HCT116 (cell line): ENCODE data around the gene ACTG2. TPM values are rescaled to one million over a fixed set of nuclear protein-coding genes. Genes with fewer than 3 reads are reported as not detected.

Experiments used
- ATAC-seq: fragments of 200-7000 bp; cut with Tn5 transposase; 2 replicates; pipeline ENCODE4 v1.9.1; 2020; ENCODE audit warnings: mild to moderate bottlenecking, moderate library complexity
- BruUV-seq: library from RNA; stranded (reverse); fragments of 400-500 nt; replicated peaks from 2 replicates; lab custom pipeline; 2021; lab: Mats Ljungman, UMichigan
- CTCF ChIA-PET: fragments of 300-600 bp; sonication (Branson Sonifier 250); formaldehyde crosslinking; loops from one replicate; lab custom pipeline; 2021; ENCODE audit warnings: antibody characterized with exemption; lab: Charles Lee
- POLR2A ChIA-PET: fragments of 300-600, 350-600 bp; sonication (Branson Sonifier 250); formaldehyde crosslinking; loops from one replicate; lab custom pipeline; 2021; ENCODE audit warnings: antibody characterized with exemption; lab: Charles Lee
- RAD21 ChIA-PET, 2 experiments: fragments of 300-600 bp; sonication (Branson Sonifier 250); formaldehyde crosslinking; loops; one replicate each; lab custom pipeline; 2023; ENCODE audit warnings: low total read pairs in 2 of 2; ENCODE audit not compliant: uncharacterized antibody in 2 of 2, unreplicated experiment in 2 of 2, low non-redundant PET in 1 of 2; lab: Charles Lee
- DNase-seq: peaks from one replicate; pipeline ENCODE4 v3.0.0-alpha.2; 2010; ENCODE audit warnings: low read depth, low spot score
- H2AFZ ChIP-seq: fragments of 200-600 bp; shearing (Covaris generic), sonication (generic); 2 replicates; pipeline ENCODE4 v1.6.1; 2017; ENCODE audit warnings: low read depth, mixed run types, mixed read lengths, antibody characterized with exemption, low read length; ENCODE audit not compliant: poor library complexity, severe bottlenecking
- H3K27ac ChIP-seq: 2 replicates; pipeline ENCODE4 v1.5.1; 2012; ENCODE audit warnings: low read depth, low read length
- H3K27me3 ChIP-seq: fragments of 200-600 bp; sonication (generic); 2 replicates; pipeline ENCODE4 v1.6.1; 2016; ENCODE audit warnings: mixed run types, low read length, mixed read lengths; ENCODE audit not compliant: insufficient read depth
- H3K36me3 ChIP-seq, 2 experiments: fragments of 200-500 bp in 1 of 2; fragments of 200-600 bp in 1 of 2; sonication (Bioruptor generic) in 1 of 2; sonication (generic) in 1 of 2; 2 replicates each; pipeline versions ENCODE4 v1.5.1 to v1.6.1; 2014 to 2016; ENCODE audit warnings: low read length in 2 of 2, inconsistent platforms in 1 of 2, mixed read lengths in 1 of 2, mixed run types in 1 of 2; ENCODE audit not compliant: insufficient read depth in 2 of 2, control insufficient read depth in 1 of 2
- H3K4me1 ChIP-seq, 2 experiments: fragments of 200-600 bp in 1 of 2; sonication (generic) in 1 of 2; 2 replicates each; pipeline versions ENCODE4 v1.5.1 to v1.6.1; 2012 to 2017; ENCODE audit warnings: low read length in 2 of 2, inconsistent platforms in 1 of 2, mild to moderate bottlenecking in 1 of 2, mixed read lengths in 1 of 2, mixed run types in 1 of 2, moderate library complexity in 1 of 2; ENCODE audit not compliant: insufficient read depth in 2 of 2, control insufficient read depth in 1 of 2
- H3K4me2 ChIP-seq: fragments of 200-600 bp; sonication (generic); 2 replicates; pipeline ENCODE4 v1.6.1; 2017; ENCODE audit warnings: mixed run types, low read length, mixed read lengths
- H3K4me3 ChIP-seq, 2 experiments: fragments of 200-600 bp in 1 of 2; sonication (generic) in 1 of 2; replicated peaks in 1 of 2; 2 replicates each; pipeline ENCODE4 v1.5.1; 2011 to 2016; ENCODE audit warnings: low read length in 2 of 2, control low read depth in 1 of 2, low read depth in 1 of 2, mild to moderate bottlenecking in 1 of 2, mixed read lengths in 1 of 2, mixed run types in 1 of 2
- H3K79me2 ChIP-seq: fragments of 200-600 bp; sonication (generic); 2 replicates; pipeline ENCODE4 v1.6.1; 2017; ENCODE audit warnings: mild to moderate bottlenecking, mixed run types, low read length, moderate library complexity, mixed read lengths; ENCODE audit not compliant: insufficient read depth
- H3K9ac ChIP-seq: fragments of 200-600 bp; sonication (generic); 2 replicates; pipeline ENCODE4 v1.6.1; 2016; ENCODE audit warnings: low read length, mixed read lengths
- H3K9me2 ChIP-seq: fragments of 200-600 bp; sonication (generic), shearing (Covaris generic); 2 replicates; pipeline ENCODE4 v1.6.1; 2017; ENCODE audit warnings: mixed run types, mild to moderate bottlenecking, moderate library complexity; ENCODE audit not compliant: insufficient read depth
- H3K9me3 ChIP-seq, 2 experiments: fragments of 200-500 bp in 1 of 2; fragments of 200-600 bp in 1 of 2; sonication (Bioruptor generic) in 1 of 2; sonication (generic) in 1 of 2; 2 replicates each; pipeline ENCODE4 v1.6.1; 2014 to 2017; ENCODE audit warnings: low read length in 2 of 2, mixed read lengths in 2 of 2, inconsistent platforms in 1 of 2, low read depth in 1 of 2, mild to moderate bottlenecking in 1 of 2, mixed run types in 1 of 2, moderate library complexity in 1 of 2; ENCODE audit not compliant: control insufficient read depth in 1 of 2, insufficient read depth in 1 of 2
- H4K20me1 ChIP-seq: fragments of 200-600 bp; sonication (generic), shearing (Covaris generic); 2 replicates; pipeline ENCODE4 v1.6.1; 2017; ENCODE audit warnings: mixed run types, mild to moderate bottlenecking, moderate library complexity; ENCODE audit not compliant: insufficient read depth
- CEBPB ChIP-seq: IDR thresholded peaks from 2 replicates; pipeline ENCODE4 v1.6.1; 2012; ENCODE audit warnings: low read depth
- ELF1 ChIP-seq: IDR thresholded peaks from 2 replicates; pipeline ENCODE4 v1.6.1; 2012; ENCODE audit warnings: low read depth, borderline replicate concordance
- EZH2 ChIP-seq: fragments of 200-600 bp; sonication (generic); IDR thresholded peaks from 2 replicates; pipeline ENCODE4 v1.6.1; 2017; ENCODE audit warnings: antibody characterized with exemption, mixed run types
- EZH2phosphoT487 ChIP-seq: fragments of 200-600 bp; IDR thresholded peaks from 2 replicates; pipeline ENCODE4 v1.6.1; 2018; ENCODE audit warnings: antibody characterized with exemption, borderline replicate concordance
- FOSL1 ChIP-seq: IDR thresholded peaks from 2 replicates; pipeline ENCODE4 v1.6.1; 2012; ENCODE audit warnings: low read depth
- POLR2A ChIP-seq: IDR thresholded peaks from 2 replicates; pipeline ENCODE4 v1.7.0; 2011; ENCODE audit warnings: borderline replicate concordance; ENCODE audit not compliant: insufficient read depth, insufficient read length; ENCODE audit errors: extremely low read depth
- RAD21 ChIP-seq: IDR thresholded peaks from 2 replicates; pipeline ENCODE4 v1.6.1; 2012; ENCODE audit warnings: low read depth, mild to moderate bottlenecking
- ZFX ChIP-seq: fragments of 450-650 bp; IDR thresholded peaks from 2 replicates; pipeline ENCODE4 v1.6.1; 2017
- intact Hi-C: fragments of 100-400 bp; cut with micrococcal nuclease; formaldehyde crosslinking; loops from 2 replicates; pipeline ENCODE4 v1.10.0; 2022
- total RNA-seq: library from RNA; stranded (reverse); gene quantifications from one replicate; pipeline ENCODE4 v1.2.1, GENCODE V29; 2021; ENCODE audit not compliant: unreplicated experiment
- TF ChIP-seq, protein P1 (sequence below), 3 experiments: fragments of 200-600 bp in 1 of 3; sonication (generic) in 1 of 3; IDR thresholded peaks in 2 of 3; conservative IDR thresholded peaks in 1 of 3; 2 replicates each; pipeline ENCODE4 v1.5.1; 2012 to 2017; ENCODE audit warnings: low read depth in 2 of 3, low read length in 2 of 3, antibody characterized with exemption in 1 of 3, borderline replicate concordance in 1 of 3, control low read depth in 1 of 3, mild to moderate bottlenecking in 1 of 3, mixed read lengths in 1 of 3, mixed run types in 1 of 3, moderate library complexity in 1 of 3; ENCODE audit not compliant: insufficient read depth in 1 of 3

The ACTG2 gene
- total RNA-seq, 1 experiment from 2014 or later = 0.89 TPM

DNA sequence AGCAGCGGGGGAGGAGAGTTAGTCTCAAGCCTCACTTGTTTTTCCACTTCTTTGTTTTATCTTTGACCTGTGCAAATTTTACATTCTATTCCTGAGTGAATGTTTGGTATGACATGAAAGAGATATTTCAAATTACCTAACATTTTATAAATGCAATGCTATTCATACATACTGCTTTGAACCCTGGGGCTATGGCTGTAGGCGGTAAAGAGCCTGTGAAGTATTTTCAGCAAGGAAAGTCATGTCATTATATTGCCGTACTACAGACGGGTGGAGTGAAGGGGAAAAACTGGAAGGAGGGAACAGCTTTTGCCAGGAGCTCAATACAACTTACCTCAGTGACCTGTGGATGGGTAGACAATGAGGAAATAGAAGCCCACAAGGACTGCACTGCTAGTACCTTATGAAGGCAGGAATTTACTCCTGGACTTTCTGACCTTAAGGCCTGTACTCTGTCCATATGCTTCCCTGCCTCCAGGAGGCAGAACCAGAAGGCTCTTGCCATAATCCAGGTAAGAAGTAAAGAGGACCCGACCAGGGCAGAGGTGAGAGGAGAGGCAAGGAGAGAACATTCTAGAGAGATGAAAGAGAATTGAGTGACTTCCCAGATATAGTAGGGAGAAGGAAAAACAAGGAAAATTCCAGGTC, 63.5 kb downstream of the ACTG2 start:
- Histone ChIP-seq H3K27me3 (no peaks in the 10 kb centered on the region), H3K9ac (no peak overlapping the region), H3K27ac (no peak overlapping the region), H3K79me2 (peaks cover 34% of the 10 kb centered on the region), H3K9me2 (no peaks in the 10 kb centered on the region), H3K36me3 (peaks cover 30 to 38% of the 10 kb centered on the region in 2 experiments; a peak in 3 of 4 replicates), H4K20me1 (no peaks in the 10 kb centered on the region), H3K9me3 (no peaks in the 10 kb centered on the region), H3K4me2 (no peak overlapping the region), H3K4me3 (no peak overlapping the region), H3K4me1 (no peaks in the 10 kb centered on the region), H2AFZ (no peak overlapping the region)
- no TSS peak for BruUV-seq
- no peak for TF ChIP-seq FOSL1
- no peak for TF ChIP-seq EZH2
- TF ChIP-seq EZH2phosphoT487 = no peak
- TF ChIP-seq RAD21 = 0 out of 2 replicates have a peak, but pooled peaks have one; percentile 7
- ChIA-PET CTCF (no interaction called here), POLR2A (no interaction called here), RAD21 (interaction anchor here in 1 of 2 experiments (0.6 kb wide), 1 partner anchor 10 kb away, joined by 3 read pairs; no protein-coding TSS in a partner anchor)
- intact Hi-C loops = no loop called here
- DNase-seq = no peak
- ATAC-seq = peak; percentile 27; the same call in 1 of the 2 replicates

DNA sequence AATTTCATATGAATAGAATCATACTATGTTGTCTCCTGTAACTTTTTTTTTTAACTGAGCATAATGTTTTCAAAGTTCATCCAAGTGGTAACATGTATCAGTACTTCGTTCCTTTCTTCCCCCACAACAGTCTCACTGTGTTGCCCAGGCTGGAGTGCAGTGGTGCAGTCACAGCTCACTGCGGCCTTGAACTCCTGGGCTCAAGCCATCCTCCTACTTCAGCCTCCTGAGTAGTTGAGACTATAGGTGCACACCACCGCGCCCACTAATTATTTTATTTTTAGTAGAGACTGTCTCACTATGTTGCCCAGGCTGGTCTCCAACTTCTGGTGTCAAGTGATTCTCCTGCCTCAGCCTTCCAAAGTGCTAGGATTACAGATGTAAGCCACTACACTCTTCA, 68.5 kb downstream of the ACTG2 start:
- no peak overlapping the region for H3K27ac ChIP-seq
- ChIA-PET POLR2A (no interaction called here), CTCF (interaction anchor here (0.7 kb wide), 1 partner anchor 15 kb away, joined by 3 read pairs; no protein-coding TSS in a partner anchor), RAD21 (no interaction called here)
- DNase-seq (no peak), ATAC-seq (no peak; the same call in 1 of the 2 replicates)
- no peaks in the 10 kb centered on the region for H3K27me3 ChIP-seq
- H3K79me2 ChIP-seq = no peaks in the 10 kb centered on the region
- no peak overlapping the region for H3K4me3 ChIP-seq
- no peaks in the 10 kb centered on the region for H3K9me2 ChIP-seq
- no peak overlapping the region for H2AFZ ChIP-seq
- TF ChIP-seq, protein P1, sequence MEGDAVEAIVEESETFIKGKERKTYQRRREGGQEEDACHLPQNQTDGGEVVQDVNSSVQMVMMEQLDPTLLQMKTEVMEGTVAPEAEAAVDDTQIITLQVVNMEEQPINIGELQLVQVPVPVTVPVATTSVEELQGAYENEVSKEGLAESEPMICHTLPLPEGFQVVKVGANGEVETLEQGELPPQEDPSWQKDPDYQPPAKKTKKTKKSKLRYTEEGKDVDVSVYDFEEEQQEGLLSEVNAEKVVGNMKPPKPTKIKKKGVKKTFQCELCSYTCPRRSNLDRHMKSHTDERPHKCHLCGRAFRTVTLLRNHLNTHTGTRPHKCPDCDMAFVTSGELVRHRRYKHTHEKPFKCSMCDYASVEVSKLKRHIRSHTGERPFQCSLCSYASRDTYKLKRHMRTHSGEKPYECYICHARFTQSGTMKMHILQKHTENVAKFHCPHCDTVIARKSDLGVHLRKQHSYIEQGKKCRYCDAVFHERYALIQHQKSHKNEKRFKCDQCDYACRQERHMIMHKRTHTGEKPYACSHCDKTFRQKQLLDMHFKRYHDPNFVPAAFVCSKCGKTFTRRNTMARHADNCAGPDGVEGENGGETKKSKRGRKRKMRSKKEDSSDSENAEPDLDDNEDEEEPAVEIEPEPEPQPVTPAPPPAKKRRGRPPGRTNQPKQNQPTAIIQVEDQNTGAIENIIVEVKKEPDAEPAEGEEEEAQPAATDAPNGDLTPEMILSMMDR (IDR thresholded peaks at IDR 0.05 in 2 of 3, conservative IDR thresholded peaks at IDR 0.05 in 1 of 3; ENCODE audit: borderline replicate concordance in 1 of 3, insufficient read depth in 1 of 3, low read depth in 2 of 3, low read length in 2 of 3) = no peak
- TF ChIP-seq RAD21 (no peak), ZFX (no peak), CEBPB (no peak), ELF1 (no peak), POLR2A (no peak)
- H3K4me2 ChIP-seq = no peak overlapping the region
- no peak overlapping the region for H3K9ac ChIP-seq
- intact Hi-C loops = no loop called here
- no TSS peak for BruUV-seq
- H3K4me1 ChIP-seq = no peaks in the 10 kb centered on the region
- H3K9me3 ChIP-seq = no peaks in the 10 kb centered on the region
- H4K20me1 ChIP-seq = no peaks in the 10 kb centered on the region
- peaks cover 13 to 17% of the 10 kb centered on the region in 2 experiments; a peak in 2 of 4 replicates for H3K36me3 ChIP-seq
